ENCODE measurements around the gene DPYSL5. TPM values are rescaled to one million over a fixed set of nuclear protein-coding genes. Genes with fewer than 3 reads are reported as not detected.
A peak's percentile ranks its signal among the peaks of the same experiment; 100 is the strongest.

DPYSL5 gene
- total and polyA plus RNA-seq, 2 of the 13 experiments (the other 11 are each of a cell fraction or from before 2014, with no cell fraction given): 0.15 TPM; not detected in 1

DNA sequence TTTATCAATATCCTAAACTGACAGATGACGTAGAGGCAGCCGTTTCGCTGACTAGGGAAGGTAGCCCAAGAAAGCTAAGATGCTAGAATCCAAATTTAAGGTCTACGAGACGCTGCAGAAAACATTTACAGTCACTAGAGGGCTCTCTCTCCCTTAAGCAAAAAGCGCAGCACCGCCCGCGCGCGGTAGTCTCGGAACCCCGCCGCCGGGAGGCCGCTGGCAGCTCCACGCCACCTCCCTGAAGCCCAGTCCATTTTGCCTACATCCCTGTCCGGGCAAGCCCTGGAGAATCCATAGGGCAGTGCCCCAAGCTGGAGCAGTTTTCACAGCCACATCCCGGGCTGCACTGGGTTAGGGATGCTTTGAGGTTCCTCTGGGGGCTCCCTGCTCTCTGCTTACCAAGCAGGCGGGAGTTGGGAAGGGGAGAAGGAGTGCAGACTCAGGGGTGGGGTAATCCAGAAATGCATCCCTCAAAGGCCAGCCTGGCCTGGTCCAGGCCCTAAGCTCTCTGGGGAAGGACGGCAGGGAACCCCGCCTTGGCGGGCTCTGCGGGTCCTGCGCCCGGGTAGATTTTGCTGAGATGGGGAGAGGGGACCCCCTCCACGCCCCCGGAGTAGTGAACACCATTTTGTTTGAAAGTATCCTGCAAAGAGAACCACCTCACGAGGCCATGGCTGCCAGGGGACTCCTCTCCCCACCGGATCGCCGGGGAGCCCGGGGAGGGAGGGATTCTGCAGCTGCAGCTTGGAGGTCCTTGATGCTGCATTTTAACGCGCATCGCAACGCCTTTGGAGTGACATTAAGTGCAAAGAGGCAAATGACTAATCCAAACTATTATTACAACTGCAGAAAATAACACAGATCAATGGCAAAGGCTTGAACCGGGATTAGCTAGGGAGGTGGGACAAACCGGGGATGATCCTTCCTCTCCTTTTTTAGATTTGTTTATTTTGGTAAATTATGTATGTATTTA is 1.3 kb upstream of the DPYSL5 start (continued):
- TF ChIP-seq, protein P1, sequence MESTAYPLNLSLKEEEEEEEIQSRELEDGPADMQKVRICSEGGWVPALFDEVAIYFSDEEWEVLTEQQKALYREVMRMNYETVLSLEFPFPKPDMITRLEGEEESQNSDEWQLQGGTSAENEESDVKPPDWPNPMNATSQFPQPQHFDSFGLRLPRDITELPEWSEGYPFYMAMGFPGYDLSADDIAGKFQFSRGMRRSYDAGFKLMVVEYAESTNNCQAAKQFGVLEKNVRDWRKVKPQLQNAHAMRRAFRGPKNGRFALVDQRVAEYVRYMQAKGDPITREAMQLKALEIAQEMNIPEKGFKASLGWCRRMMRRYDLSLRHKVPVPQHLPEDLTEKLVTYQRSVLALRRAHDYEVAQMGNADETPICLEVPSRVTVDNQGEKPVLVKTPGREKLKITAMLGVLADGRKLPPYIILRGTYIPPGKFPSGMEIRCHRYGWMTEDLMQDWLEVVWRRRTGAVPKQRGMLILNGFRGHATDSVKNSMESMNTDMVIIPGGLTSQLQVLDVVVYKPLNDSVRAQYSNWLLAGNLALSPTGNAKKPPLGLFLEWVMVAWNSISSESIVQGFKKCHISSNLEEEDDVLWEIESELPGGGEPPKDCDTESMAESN (CRISPR knock-in tag; conservative IDR thresholded peaks at IDR 0.05): 0 out of 2 replicates have a peak, but pooled peaks have one; percentile 7
- no peak for TF ChIP-seq ZMAT3 (CRISPR knock-in tag; conservative IDR thresholded peaks at IDR 0.05)
- TF ChIP-seq STAT5B (CRISPR knock-in tag; IDR thresholded peaks at IDR 0.05): no peak
- peak; percentile 27; the same call in 1 of the 2 replicates for TF ChIP-seq ZFY (CRISPR knock-in tag; IDR thresholded peaks at IDR 0.05)
- TF ChIP-seq, protein P2, sequence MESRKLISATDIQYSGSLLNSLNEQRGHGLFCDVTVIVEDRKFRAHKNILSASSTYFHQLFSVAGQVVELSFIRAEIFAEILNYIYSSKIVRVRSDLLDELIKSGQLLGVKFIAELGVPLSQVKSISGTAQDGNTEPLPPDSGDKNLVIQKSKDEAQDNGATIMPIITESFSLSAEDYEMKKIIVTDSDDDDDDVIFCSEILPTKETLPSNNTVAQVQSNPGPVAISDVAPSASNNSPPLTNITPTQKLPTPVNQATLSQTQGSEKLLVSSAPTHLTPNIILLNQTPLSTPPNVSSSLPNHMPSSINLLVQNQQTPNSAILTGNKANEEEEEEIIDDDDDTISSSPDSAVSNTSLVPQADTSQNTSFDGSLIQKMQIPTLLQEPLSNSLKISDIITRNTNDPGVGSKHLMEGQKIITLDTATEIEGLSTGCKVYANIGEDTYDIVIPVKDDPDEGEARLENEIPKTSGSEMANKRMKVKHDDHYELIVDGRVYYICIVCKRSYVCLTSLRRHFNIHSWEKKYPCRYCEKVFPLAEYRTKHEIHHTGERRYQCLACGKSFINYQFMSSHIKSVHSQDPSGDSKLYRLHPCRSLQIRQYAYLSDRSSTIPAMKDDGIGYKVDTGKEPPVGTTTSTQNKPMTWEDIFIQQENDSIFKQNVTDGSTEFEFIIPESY (CRISPR knock-in tag; IDR thresholded peaks at IDR 0.05): 0 out of 2 replicates have a peak, but pooled peaks have one; percentile 12
- TF ChIP-seq, protein P3, sequence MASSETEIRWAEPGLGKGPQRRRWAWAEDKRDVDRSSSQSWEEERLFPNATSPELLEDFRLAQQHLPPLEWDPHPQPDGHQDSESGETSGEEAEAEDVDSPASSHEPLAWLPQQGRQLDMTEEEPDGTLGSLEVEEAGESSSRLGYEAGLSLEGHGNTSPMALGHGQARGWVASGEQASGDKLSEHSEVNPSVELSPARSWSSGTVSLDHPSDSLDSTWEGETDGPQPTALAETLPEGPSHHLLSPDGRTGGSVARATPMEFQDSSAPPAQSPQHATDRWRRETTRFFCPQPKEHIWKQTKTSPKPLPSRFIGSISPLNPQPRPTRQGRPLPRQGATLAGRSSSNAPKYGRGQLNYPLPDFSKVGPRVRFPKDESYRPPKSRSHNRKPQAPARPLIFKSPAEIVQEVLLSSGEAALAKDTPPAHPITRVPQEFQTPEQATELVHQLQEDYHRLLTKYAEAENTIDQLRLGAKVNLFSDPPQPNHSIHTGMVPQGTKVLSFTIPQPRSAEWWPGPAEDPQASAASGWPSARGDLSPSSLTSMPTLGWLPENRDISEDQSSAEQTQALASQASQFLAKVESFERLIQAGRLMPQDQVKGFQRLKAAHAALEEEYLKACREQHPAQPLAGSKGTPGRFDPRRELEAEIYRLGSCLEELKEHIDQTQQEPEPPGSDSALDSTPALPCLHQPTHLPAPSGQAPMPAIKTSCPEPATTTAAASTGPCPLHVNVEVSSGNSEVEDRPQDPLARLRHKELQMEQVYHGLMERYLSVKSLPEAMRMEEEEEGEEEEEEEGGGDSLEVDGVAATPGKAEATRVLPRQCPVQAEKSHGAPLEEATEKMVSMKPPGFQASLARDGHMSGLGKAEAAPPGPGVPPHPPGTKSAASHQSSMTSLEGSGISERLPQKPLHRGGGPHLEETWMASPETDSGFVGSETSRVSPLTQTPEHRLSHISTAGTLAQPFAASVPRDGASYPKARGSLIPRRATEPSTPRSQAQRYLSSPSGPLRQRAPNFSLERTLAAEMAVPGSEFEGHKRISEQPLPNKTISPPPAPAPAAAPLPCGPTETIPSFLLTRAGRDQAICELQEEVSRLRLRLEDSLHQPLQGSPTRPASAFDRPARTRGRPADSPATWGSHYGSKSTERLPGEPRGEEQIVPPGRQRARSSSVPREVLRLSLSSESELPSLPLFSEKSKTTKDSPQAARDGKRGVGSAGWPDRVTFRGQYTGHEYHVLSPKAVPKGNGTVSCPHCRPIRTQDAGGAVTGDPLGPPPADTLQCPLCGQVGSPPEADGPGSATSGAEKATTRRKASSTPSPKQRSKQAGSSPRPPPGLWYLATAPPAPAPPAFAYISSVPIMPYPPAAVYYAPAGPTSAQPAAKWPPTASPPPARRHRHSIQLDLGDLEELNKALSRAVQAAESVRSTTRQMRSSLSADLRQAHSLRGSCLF (CRISPR knock-in tag; IDR thresholded peaks at IDR 0.05; ENCODE audit: borderline replicate concordance): no peak
- TF ChIP-seq TAF15 (IDR thresholded peaks at IDR 0.05; ENCODE audit: low read depth, low read length, poor library complexity, severe bottlenecking): no peak
- TF ChIP-seq, protein P4, sequence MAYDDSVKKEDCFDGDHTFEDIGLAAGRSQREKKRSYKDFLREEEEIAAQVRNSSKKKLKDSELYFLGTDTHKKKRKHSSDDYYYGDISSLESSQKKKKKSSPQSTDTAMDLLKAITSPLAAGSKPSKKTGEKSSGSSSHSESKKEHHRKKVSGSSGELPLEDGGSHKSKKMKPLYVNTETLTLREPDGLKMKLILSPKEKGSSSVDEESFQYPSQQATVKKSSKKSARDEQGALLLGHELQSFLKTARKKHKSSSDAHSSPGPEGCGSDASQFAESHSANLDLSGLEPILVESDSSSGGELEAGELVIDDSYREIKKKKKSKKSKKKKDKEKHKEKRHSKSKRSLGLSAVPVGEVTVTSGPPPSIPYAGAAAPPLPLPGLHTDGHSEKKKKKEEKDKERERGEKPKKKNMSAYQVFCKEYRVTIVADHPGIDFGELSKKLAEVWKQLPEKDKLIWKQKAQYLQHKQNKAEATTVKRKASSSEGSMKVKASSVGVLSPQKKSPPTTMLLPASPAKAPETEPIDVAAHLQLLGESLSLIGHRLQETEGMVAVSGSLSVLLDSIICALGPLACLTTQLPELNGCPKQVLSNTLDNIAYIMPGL (CRISPR knock-in tag; IDR thresholded peaks at IDR 0.05; ENCODE audit: borderline replicate concordance in 1 of 2, low read depth in 1 of 2): peak; percentile 21 to 49; a peak in 1 of 4 replicates
- no peak for TF ChIP-seq TARDBP (CRISPR knock-in tag; IDR thresholded peaks at IDR 0.05)
- TF ChIP-seq, protein P5, sequence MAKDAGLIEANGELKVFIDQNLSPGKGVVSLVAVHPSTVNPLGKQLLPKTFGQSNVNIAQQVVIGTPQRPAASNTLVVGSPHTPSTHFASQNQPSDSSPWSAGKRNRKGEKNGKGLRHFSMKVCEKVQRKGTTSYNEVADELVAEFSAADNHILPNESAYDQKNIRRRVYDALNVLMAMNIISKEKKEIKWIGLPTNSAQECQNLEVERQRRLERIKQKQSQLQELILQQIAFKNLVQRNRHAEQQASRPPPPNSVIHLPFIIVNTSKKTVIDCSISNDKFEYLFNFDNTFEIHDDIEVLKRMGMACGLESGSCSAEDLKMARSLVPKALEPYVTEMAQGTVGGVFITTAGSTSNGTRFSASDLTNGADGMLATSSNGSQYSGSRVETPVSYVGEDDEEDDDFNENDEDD (CRISPR knock-in tag; IDR thresholded peaks at IDR 0.05; ENCODE audit: borderline replicate concordance): peak; percentile 46; the same call in 1 of the 2 replicates
- TF ChIP-seq, protein P6, sequence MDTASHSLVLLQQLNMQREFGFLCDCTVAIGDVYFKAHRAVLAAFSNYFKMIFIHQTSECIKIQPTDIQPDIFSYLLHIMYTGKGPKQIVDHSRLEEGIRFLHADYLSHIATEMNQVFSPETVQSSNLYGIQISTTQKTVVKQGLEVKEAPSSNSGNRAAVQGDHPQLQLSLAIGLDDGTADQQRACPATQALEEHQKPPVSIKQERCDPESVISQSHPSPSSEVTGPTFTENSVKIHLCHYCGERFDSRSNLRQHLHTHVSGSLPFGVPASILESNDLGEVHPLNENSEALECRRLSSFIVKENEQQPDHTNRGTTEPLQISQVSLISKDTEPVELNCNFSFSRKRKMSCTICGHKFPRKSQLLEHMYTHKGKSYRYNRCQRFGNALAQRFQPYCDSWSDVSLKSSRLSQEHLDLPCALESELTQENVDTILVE (CRISPR knock-in tag; IDR thresholded peaks at IDR 0.05): no peak

All from HepG2 (cell line).